Central memory CD8-positive, alpha-beta T cell (primary cell): ENCODE results near the gene OSTN.
"Not testable (repeated sequence)": the region's sequence is repeated elsewhere in the genome, so short reads cannot be mapped to it uniquely, and the experiment has no call there.

ENCODE experiments used
- ATAC-seq: fragments of 150-1000 bp; cut with Tn5 transposase; replicated peaks from 2 replicates; pipeline ENCODE4 v1.10.0; 2022; ENCODE audit warnings: mild to moderate bottlenecking, moderate FRiP score, moderate number of reproducible peaks; ENCODE audit not compliant: poor library complexity, severe bottlenecking; ENCODE audit errors: extremely low read depth
- DNase-seq, 2 donors: peaks; one replicate each; pipeline ENCODE4 v3.0.0; 2021; ENCODE audit warnings: low spot score in 2 of 2
- H3K27ac Mint-ChIP-seq: one replicate; pipeline ENCODE4 v1.8.0; 2022; ENCODE audit warnings: low read depth, mild to moderate bottlenecking, moderate library complexity, mixed read lengths
- H3K27me3 Mint-ChIP-seq: one replicate; pipeline ENCODE4 v1.8.0; 2022; ENCODE audit warnings: mixed read lengths
- H3K36me3 Mint-ChIP-seq: one replicate; pipeline ENCODE4 v1.8.0; 2022; ENCODE audit warnings: mild to moderate bottlenecking, moderate library complexity, mixed read lengths; ENCODE audit not compliant: insufficient read depth
- H3K4me1 Mint-ChIP-seq: one replicate; pipeline ENCODE4 v1.8.0; 2022; ENCODE audit warnings: mixed read lengths
- H3K4me3 Mint-ChIP-seq: one replicate; pipeline ENCODE4 v1.8.0; 2022; ENCODE audit warnings: mild to moderate bottlenecking, moderate library complexity, mixed read lengths
- H3K9me3 Mint-ChIP-seq: one replicate; pipeline ENCODE4 v1.8.0; 2022; ENCODE audit warnings: mixed read lengths

Gene OSTN

GRCh38 chr3:191259486-191259885 lies 60.4 kb downstream of the OSTN start:
- DNase-seq (no peak), ATAC-seq (no peak)
- Mint-ChIP-seq H3K9me3 (peaks cover 5% of the 10 kb centered on the region), H3K27ac (no peak overlapping the region), H3K27me3 (no peaks in the 10 kb centered on the region), H3K4me3 (no peak overlapping the region), H3K36me3 (no peaks in the 10 kb centered on the region), H3K4me1 (no peaks in the 10 kb centered on the region)

DNA sequence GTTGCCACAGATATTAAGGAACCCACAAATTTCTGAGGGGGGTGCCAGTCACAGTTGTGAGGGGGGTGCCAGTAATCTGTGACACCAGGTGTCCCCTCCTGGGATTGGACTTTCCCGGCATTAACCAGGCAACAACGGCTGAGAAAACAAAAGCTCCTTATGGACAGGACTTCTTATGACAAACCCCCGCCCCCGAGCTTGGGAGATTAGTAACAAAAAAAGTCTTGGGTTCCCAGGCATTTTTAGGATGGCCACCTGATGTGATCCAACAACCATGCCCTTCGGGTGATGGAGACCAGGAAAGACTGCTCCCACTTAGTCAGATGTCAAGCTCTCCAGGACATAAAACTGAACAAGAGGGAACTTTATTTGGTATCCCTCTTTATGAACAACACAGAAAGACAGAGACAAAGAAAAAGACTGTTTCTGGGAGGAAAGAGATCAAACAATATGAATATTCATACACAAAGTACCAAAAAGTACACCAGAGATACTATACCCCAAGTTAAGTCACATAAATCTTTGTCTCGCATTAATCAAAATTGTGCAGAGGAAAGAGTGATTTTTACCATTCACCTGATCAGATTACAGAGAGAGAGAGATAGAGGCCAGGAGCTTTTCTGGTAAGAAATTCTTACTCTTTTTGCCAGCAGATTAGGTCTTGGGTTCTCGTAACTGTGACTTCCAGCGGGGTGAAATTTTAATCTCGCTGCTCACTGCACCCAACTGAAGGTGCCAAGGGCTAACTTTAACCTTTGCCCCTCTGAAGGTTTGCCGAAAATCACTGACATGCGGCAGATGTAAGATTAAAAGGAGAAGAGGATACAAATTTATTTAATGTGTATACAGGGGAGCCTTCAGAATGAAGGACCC lies 61.6 kb downstream of the OSTN start:
- DNase-seq: no peak
- Mint-ChIP-seq H3K4me3 (no peak overlapping the region), H3K27ac (no peak overlapping the region), H3K4me1 (no peaks in the 10 kb centered on the region), H3K27me3 (no peaks in the 10 kb centered on the region), H3K9me3 (peaks cover 5% of the 10 kb centered on the region), H3K36me3 (no peaks in the 10 kb centered on the region)
- no peak for ATAC-seq

- Mint-ChIP-seq H3K4me1 (no peaks in the 10 kb centered on the region), H3K27ac (no peak overlapping the region), H3K27me3 (no peaks in the 10 kb centered on the region), H3K36me3 (no peaks in the 10 kb centered on the region), H3K4me3 (no peak overlapping the region), H3K9me3 (peaks cover 5% of the 10 kb centered on the region)
- DNase-seq (no peak), ATAC-seq (no peak)
Measured at GRCh38 chr3:191261304-191261638, 62.2 kb downstream of the OSTN start.

GRCh38 chr3:191262650-191263049 lies 63.6 kb downstream of the OSTN start:
- DNase-seq (no peak), ATAC-seq (no peak)
- Mint-ChIP-seq H3K36me3 (no peaks in the 10 kb centered on the region), H3K9me3 (peaks cover 5% of the 10 kb centered on the region), H3K27me3 (no peaks in the 10 kb centered on the region), H3K4me1 (no peaks in the 10 kb centered on the region), H3K4me3 (no peak overlapping the region), H3K27ac (no peak overlapping the region)

DNA sequence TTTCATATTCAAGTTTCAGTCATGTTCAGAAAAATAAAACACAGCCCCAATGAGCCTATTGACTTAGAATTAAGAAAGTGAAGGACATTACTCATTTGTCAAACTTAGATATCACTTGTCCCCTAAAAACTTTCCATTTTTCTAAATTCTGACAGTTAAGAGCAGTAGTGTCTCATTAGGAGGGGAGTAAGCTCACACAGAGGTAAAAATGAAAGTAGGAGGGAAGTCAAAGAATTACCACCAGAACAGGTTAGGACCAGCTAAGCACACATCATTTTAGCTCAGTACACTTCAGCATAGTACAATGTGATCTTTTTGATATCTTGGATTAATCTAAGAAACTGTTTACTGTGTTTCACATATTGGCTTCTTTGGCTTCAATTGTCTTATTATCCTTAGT lies 64.3 kb downstream of the OSTN start:
- no peaks in the 10 kb centered on the region for H3K36me3 Mint-ChIP-seq
- H3K9me3 Mint-ChIP-seq: peaks cover 5% of the 10 kb centered on the region
- H3K27ac Mint-ChIP-seq: no peak overlapping the region
- DNase-seq (no peak), ATAC-seq (no peak)
- no peaks in the 10 kb centered on the region for H3K4me1 Mint-ChIP-seq
- H3K4me3 Mint-ChIP-seq: no peak overlapping the region
- H3K27me3 Mint-ChIP-seq: no peaks in the 10 kb centered on the region

- H3K9me3 Mint-ChIP-seq: peaks cover 3% of the 10 kb centered on the region
- DNase-seq: no peak
- H3K4me3 Mint-ChIP-seq: no peak overlapping the region
- H3K4me1 Mint-ChIP-seq: no peaks in the 10 kb centered on the region
- H3K27ac Mint-ChIP-seq: no peak overlapping the region
- no peak for ATAC-seq
- no peaks in the 10 kb centered on the region for H3K36me3 Mint-ChIP-seq
- no peaks in the 10 kb centered on the region for H3K27me3 Mint-ChIP-seq
Measured at GRCh38 chr3:191263850-191264249, 64.8 kb downstream of the OSTN start.

- no peaks in the 10 kb centered on the region for H3K9me3 Mint-ChIP-seq
- no peak overlapping the region for H3K4me3 Mint-ChIP-seq
- H3K4me1 Mint-ChIP-seq: no peaks in the 10 kb centered on the region
- ATAC-seq (no peak), DNase-seq (no peak)
- no peak overlapping the region for H3K27ac Mint-ChIP-seq
- no peaks in the 10 kb centered on the region for H3K27me3 Mint-ChIP-seq
- no peaks in the 10 kb centered on the region for H3K36me3 Mint-ChIP-seq
Measured at GRCh38 chr3:191268737-191269136, 69.7 kb downstream of the OSTN start.

- no peak overlapping the region for H3K4me3 Mint-ChIP-seq
- H3K27ac Mint-ChIP-seq: no peak overlapping the region
- no peaks in the 10 kb centered on the region for H3K4me1 Mint-ChIP-seq
- H3K9me3 Mint-ChIP-seq: no peaks in the 10 kb centered on the region
- no peaks in the 10 kb centered on the region for H3K36me3 Mint-ChIP-seq
- DNase-seq (no peak), ATAC-seq (no peak)
- no peaks in the 10 kb centered on the region for H3K27me3 Mint-ChIP-seq
Measured at GRCh38 chr3:191269289-191270085, 70.4 kb downstream of the OSTN start.

- H3K27ac Mint-ChIP-seq, H3K27me3 Mint-ChIP-seq, H3K36me3 Mint-ChIP-seq, H3K9me3 Mint-ChIP-seq, DNase-seq, H3K4me1 Mint-ChIP-seq, ATAC-seq, H3K4me3 Mint-ChIP-seq: not testable (repeated sequence)
Measured at GRCh38 chr3:191275244-191275643, 76.2 kb downstream of the OSTN start.

GRCh38 chr3:191275751-191276150 lies 76.7 kb downstream of the OSTN start:
- Mint-ChIP-seq H3K4me1 (no peaks in the 10 kb centered on the region), H3K9me3 (no peaks in the 10 kb centered on the region), H3K36me3 (no peaks in the 10 kb centered on the region), H3K4me3 (no peak overlapping the region), H3K27ac (no peak overlapping the region), H3K27me3 (no peaks in the 10 kb centered on the region)
- no peak for DNase-seq
- no peak for ATAC-seq

DNA sequence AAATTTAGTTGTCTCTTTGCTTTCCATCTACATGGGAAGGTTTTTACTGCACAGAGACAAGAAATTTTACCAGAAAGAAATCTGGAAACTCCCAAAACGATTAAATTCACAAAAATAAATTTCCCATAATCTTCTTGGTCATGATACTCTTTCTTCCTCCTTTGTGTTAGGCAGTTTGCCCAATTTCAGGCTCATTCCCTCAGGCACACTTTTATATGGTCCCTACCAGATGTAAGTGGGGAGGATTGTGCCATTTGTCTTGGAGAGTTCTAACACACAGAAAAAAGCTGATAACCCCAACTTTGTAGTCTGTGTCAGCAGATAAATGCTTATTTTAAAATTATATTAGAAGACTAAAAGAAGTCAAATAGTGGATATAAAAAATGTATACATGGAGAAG lies 81.1 kb downstream of the OSTN start:
- DNase-seq (no peak), ATAC-seq (no peak)
- Mint-ChIP-seq H3K4me1 (no peaks in the 10 kb centered on the region), H3K27me3 (no peaks in the 10 kb centered on the region), H3K4me3 (no peak overlapping the region), H3K27ac (no peak overlapping the region), H3K9me3 (no peaks in the 10 kb centered on the region), H3K36me3 (no peaks in the 10 kb centered on the region)

DNA sequence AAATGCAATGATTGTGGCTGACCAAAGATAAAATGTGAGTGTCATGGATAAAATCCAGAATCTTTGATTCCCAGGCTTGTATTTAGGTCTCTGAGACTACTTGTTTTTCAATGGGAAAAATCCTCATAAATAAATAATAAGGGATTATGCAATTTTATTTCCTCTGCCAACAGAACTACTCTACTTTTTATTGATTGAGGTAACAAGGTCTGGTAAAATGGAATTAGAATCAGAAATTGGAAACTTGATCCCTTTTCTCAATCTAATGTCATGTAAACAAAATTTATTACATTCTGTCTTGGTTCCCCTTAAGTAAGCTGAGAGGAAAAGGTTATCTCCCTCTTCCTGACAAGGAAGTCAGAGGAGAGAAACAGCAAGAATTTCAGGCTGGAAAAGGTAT lies 81.8 kb downstream of the OSTN start:
- Mint-ChIP-seq H3K27me3 (no peaks in the 10 kb centered on the region), H3K4me1 (no peaks in the 10 kb centered on the region), H3K36me3 (no peaks in the 10 kb centered on the region), H3K9me3 (no peaks in the 10 kb centered on the region), H3K4me3 (no peak overlapping the region), H3K27ac (no peak overlapping the region)
- ATAC-seq: no peak
- DNase-seq: no peak
